ENCODE data around the gene MPC1. TPM values are rescaled to one million over a fixed set of nuclear protein-coding genes. Genes with fewer than 3 reads are reported as not detected.
"Not testable (repeated sequence)": the region's sequence is repeated elsewhere in the genome, so short reads cannot be mapped to it uniquely, and the experiment has no call there.

The MPC1 gene
- total and polyA plus RNA-seq, 2 donors, result 40.9 to 71.4 TPM

DNA sequence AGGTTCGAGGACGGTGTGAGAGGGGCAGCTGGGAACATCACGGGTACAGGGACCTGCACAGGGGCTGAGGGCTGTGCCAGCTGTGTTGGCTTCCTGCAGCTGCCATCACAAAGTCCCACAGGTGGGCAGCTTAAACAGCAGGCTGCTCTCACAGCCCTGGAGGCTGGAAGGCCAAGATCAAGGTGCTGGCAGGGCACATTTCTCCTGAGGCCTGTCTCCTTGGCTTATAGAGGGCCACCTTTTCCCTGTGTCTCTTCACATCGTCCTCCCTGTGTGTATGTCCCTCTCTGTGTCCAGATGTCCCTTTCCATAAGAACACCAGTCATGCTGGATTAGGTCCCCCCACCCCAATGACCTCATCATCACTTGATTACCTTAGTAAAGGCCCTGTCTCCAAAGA is 15.1 kb upstream of the MPC1 start:
- Histone ChIP-seq H3K27ac (ENCODE audit: low read depth) (no peak overlapping the region), H3K4me3 (ENCODE audit: low read depth, low read length) (no peak overlapping the region), H3K4me1 (ENCODE audit: insufficient read depth) (no peaks in the 10 kb centered on the region), H3K36me3 (ENCODE audit: insufficient read depth) (no peaks in the 10 kb centered on the region)
- WGBS, result 90% methylated on average over 4 of the region's 4 CpGs
- no peak for DNase-seq (ENCODE audit: extremely low spot score)

DNA sequence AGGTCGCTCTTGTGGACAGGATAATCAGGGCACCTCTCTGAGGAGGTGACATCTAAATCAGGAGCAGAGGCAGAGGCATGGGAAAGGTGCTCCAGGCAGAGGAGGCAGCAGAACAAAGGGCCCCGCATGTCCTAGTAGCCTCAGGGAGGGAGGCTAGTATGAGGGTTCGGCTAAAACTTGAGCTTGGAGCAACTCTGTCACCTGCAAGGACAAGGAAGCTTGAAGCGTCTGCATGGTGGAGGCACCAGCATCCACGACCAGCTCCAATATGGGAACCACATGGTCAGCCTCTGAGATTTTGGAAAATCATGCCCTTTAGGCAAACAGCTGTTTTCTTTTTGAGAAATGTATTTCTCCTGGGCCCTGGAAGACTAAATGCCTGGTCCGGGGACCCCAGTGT is 13.0 kb upstream of the MPC1 start:
- Histone ChIP-seq H3K4me3 (ENCODE audit: low read depth, low read length) (no peak overlapping the region), H3K4me1 (ENCODE audit: insufficient read depth) (no peaks in the 10 kb centered on the region), H3K36me3 (ENCODE audit: insufficient read depth) (no peaks in the 10 kb centered on the region), H3K27ac (ENCODE audit: low read depth) (no peak overlapping the region)
- no peak for DNase-seq (ENCODE audit: extremely low spot score)
- WGBS, result 83% methylated on average over 6 of the region's 6 CpGs

DNA sequence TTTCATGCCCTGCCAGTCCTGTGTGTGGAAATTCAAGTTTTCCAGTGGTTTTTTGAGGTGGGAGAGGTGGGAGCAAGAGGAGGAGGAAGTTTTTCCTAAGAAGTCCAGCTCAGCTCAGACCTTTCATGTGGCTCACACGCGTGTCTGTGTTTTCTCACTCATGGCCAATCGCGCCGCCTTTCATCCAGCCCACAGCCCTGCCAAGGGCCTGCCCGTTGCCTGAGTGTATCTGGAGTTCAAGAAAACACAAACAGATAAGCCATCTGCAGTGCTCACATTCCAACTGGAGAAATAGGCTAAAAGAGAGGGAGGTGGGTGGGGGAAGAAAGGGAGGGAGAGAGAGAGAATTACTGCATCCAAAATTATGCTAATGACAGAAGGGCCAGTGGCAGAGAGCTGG is 12.6 kb upstream of the MPC1 start:
- no peaks in the 10 kb centered on the region for H3K36me3 ChIP-seq (ENCODE audit: insufficient read depth)
- 36% methylated on average over 6 of the region's 6 CpGs for WGBS

DNA sequence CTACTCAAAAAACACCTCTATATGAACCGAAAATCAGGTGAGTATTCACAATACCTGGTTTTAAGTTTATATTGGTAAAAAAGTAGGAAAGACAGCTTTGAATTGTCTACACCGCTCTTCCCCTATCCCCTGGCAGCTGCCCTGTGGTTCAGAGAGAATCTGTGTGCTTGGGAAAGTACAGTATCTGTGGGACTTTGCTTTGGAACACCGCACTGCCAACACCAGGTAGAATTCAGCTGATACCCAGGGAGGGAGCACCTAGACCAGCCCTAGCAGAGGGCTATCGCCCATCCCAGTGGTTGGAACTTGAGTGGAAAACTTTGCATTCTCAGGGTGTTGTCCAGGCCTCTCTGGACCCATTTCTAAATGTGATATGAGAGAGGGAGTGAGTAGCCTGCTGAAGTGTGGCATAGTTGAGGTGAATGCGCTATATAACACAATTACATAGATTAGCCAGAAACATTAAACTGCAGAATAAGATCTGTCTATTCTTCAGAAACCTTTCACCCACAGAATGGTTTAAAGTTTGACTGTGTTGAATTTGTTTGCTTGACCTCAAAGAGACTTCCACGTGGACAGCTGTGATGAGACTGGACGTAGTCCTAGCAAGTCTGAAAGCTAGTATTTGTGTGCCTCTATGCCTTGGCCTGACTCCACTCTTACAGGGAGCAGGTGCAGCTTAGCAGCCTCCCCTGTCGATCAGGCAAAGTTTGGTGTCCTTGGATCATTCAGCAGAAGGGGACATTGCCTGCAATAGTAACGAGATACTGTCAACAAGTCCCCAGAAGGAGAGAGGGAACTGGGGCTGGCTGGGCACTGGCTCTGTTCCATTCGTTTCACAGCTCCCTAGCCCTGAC is 11.5 kb upstream of the MPC1 start:
- no peak for DNase-seq (ENCODE audit: extremely low spot score)
- Histone ChIP-seq H3K4me1 (ENCODE audit: insufficient read depth) (no peaks in the 10 kb centered on the region), H3K4me3 (ENCODE audit: low read depth, low read length) (no peak overlapping the region), H3K27ac (ENCODE audit: low read depth) (no peak overlapping the region), H3K36me3 (ENCODE audit: insufficient read depth) (no peaks in the 10 kb centered on the region)
- 79% methylated on average over 10 of the region's 10 CpGs for WGBS

More for the DNA sequence above, 12.6 kb upstream of the MPC1 start:
- no peak overlapping the region for H3K27ac ChIP-seq (ENCODE audit: low read depth)
- H3K4me3 ChIP-seq (ENCODE audit: low read depth, low read length), result no peak overlapping the region
- H3K4me1 ChIP-seq (ENCODE audit: insufficient read depth), result no peaks in the 10 kb centered on the region
- no peak for DNase-seq (ENCODE audit: extremely low spot score)

DNA sequence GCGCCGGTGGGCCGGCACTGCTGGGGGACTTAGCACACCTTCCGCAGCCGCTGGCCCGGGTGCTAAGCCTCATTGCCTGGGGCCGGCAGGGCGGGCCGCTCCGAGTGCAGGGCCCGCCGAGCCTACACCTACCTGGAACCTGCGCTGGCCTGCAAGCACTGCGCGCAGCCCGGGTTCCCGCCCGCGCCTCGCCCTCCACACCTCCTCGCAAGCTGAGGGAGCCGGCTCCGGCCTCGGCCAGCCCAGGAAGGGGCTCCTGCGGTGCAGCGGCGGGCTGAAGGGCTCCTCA is 10.7 kb upstream of the MPC1 start:
- WGBS, result 87% methylated on average over 27 of the region's 27 CpGs
- DNase-seq (ENCODE audit: extremely low spot score), result no peak

DNA sequence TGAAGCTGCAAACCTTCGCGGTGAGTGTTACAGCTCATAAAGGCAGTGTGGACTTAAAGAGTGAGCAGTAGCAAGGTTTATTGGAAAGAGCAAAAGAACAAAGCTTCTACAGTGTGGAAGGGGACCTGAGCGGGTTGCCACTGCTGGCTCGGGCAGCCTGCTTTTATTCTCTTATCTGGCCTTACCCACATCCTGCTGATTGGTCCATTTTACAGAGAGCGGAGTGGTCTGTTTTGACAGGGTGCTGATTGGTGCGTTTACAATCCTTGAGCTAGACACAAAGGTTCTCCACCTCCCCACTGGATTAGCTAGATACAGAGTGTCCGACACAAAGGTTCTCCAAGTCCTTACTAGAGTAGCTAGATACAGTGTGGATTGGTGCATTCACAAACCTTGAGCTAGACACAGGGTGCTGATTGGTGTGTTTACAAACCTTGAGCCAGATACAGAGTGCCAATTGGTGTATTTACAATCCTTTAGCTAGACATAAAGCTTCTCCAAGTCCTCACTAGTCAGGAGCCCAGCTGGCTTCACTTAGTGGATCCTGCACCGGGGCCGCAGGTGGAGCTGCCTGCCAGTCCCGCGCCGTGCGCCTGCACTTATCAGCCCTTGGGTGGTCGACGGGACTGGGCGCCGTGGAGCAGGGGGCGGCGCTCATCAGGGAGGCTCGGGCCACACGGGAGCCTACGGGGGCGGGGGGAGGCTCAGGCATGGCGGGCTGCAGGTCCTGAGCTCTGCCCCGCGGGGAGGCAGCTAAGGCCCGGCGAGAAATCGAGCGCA is 10.2 kb upstream of the MPC1 start:
- DNase-seq (ENCODE audit: extremely low spot score); H3K36me3 ChIP-seq (ENCODE audit: insufficient read depth); H3K4me1 ChIP-seq (ENCODE audit: insufficient read depth); H3K4me3 ChIP-seq (ENCODE audit: low read depth, low read length); H3K27ac ChIP-seq (ENCODE audit: low read depth): not testable (repeated sequence)
- WGBS, result 79% methylated on average over 30 of the region's 30 CpGs

More for the DNA sequence above, 10.7 kb upstream of the MPC1 start:
- Histone ChIP-seq H3K36me3 (ENCODE audit: insufficient read depth) (no peaks in the 10 kb centered on the region), H3K27ac (ENCODE audit: low read depth) (no peak overlapping the region), H3K4me3 (ENCODE audit: low read depth, low read length) (no peak overlapping the region), H3K4me1 (ENCODE audit: insufficient read depth) (no peaks in the 10 kb centered on the region)

DNA sequence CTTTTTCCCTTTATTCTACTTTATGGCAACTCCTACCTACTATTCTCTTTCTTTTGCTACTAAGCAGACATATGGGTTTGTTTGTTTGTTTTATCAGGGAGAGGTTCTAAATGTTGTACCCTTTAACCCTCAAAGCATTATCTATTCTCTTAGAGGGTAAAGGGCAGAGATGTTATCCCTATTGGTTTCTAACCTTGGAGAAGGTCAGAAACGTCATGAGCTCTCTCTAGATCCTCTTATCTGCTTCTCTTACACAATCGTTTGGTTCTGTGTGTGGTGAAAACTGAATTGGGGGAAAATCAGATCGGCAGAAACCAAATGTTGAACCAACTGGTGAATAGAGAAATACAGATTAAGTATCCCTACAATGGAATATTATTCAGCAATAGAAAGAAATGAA is 6.4 kb upstream of the MPC1 start:
- no peak for DNase-seq (ENCODE audit: extremely low spot score)
- H3K4me3 ChIP-seq (ENCODE audit: low read depth, low read length), result no peak overlapping the region
- H3K36me3 ChIP-seq (ENCODE audit: insufficient read depth), result no peaks in the 10 kb centered on the region
- WGBS, result 47% methylated on average over 3 of the region's 3 CpGs
- H3K27ac ChIP-seq (ENCODE audit: low read depth), result no peak overlapping the region
- H3K4me1 ChIP-seq (ENCODE audit: insufficient read depth), result no peaks in the 10 kb centered on the region

DNA sequence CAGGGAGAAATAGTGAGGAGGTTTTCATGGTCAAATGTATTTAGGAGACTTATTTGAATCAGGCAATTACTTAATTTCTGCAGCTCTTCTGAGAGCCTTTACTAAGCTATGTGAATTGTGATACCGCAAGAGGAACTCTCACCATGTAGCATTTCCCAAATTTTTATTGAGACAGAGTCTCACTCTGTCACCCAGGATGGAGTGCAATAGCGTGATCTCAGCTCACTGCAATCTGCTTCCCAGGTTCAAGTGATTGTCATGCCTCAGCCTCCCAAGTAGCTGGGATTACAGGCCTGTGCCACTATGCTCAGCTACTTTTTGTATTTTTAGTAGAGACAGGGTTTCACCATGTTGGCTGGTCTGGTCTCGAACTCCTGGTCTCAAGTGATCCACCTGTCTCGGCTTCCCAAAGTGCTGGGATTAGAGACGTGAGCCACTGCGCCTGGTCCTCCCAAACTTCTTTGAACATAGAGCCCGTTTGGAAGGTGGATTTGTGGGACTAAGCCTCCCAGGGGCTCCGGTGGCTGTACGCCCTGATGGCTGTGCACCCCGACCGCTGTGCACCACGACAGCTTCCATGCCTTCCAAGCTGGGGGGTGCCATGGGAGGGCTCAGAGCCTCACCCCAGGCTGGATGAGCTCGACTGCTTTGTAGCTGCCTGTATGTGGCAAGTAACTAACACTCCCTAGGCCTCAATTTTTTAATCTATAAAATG is 5.7 kb upstream of the MPC1 start:
- Histone ChIP-seq H3K36me3 (ENCODE audit: insufficient read depth) (no peaks in the 10 kb centered on the region), H3K4me1 (ENCODE audit: insufficient read depth) (no peaks in the 10 kb centered on the region), H3K27ac (ENCODE audit: low read depth) (no peak overlapping the region), H3K4me3 (ENCODE audit: low read depth, low read length) (no peak overlapping the region)
- WGBS, result 86% methylated on average over 13 of the region's 13 CpGs
- no peak for DNase-seq (ENCODE audit: extremely low spot score)

DNA sequence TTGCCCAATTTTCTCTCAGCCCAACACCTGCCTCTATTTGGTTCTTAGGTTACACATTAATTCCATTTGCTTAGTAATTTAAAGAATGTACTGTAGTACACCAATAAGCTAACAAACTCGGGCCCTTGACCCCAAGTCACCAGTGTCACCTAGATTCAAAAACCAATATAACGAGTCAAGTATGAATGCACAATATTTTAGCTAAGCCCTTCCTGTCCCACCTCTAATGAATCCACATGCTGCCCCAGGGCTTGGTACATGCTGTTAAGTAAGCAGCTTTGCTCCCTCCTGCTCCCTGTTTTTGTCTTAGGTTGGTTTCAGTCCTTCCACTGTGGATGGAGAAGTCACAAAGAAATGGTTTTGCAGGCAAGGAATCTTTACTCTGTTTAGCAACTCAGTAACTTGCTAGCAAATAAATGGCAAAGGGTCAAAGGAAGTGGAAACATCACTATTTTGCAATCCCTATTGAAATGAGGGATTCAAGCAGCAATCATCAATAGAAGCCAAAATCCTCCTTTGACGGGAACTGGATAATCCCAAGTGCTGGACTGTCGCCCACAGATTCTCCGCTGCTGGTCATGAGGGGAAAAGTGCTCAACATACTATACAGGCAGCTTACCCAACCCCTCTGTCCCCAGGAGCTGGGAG is 5.0 kb upstream of the MPC1 start:
- WGBS, result 71% methylated on average over 5 of the region's 5 CpGs
- Histone ChIP-seq H3K36me3 (ENCODE audit: insufficient read depth) (no peaks in the 10 kb centered on the region), H3K27ac (ENCODE audit: low read depth) (no peak overlapping the region), H3K4me3 (ENCODE audit: low read depth, low read length) (no peak overlapping the region), H3K4me1 (ENCODE audit: insufficient read depth) (no peaks in the 10 kb centered on the region)
- no peak for DNase-seq (ENCODE audit: extremely low spot score)

DNA sequence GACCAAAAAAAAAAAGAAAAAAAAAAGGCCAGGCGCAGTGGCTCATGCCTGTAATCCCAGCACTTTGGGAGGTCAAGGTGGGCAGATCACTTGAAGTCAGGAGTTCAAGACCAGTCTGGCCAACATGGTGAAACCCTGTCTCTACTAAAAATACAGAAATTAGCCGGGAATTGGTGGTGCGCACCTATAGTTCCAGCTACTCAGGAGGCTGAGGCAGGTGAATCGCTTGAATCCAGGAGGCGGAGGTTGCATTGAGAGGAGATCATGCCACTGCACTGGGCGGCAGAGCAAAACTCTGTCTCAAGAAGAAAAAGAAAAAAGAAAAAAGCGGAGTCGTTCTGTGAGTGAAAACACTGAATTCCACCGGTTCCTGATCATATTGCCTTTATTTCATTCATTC is 4.4 kb upstream of the MPC1 start:
- H3K36me3 ChIP-seq (ENCODE audit: insufficient read depth); DNase-seq (ENCODE audit: extremely low spot score); H3K4me1 ChIP-seq (ENCODE audit: insufficient read depth); H3K27ac ChIP-seq (ENCODE audit: low read depth); H3K4me3 ChIP-seq (ENCODE audit: low read depth, low read length): not testable (repeated sequence)
- WGBS, result 96% methylated on average over 9 of the region's 9 CpGs

DNA sequence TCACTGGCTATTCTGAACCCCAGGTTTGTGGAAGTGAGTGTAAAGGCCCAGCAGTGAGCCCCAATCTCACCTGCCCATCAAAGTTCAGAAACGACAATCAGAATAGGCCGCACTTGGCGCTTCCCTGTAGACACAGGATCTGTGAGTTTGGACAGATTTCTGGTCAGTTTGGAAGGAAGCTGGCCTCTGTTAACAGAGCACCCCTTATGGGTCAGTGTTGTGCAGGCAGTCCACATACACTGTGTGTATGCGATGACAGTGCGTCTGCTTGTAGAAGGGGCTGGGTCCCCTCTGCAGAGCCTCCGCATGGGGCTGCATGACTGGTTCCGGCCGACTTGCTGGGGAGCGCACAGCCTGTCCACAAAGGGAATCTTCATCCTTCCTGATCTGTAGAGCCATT is 3.4 kb upstream of the MPC1 start:
- H3K4me3 ChIP-seq (ENCODE audit: low read depth, low read length), result no peak overlapping the region
- H3K36me3 ChIP-seq (ENCODE audit: insufficient read depth), result no peaks in the 10 kb centered on the region
- H3K4me1 ChIP-seq (ENCODE audit: insufficient read depth), result no peaks in the 10 kb centered on the region
- H3K27ac ChIP-seq (ENCODE audit: low read depth), result no peak overlapping the region
- DNase-seq (ENCODE audit: extremely low spot score), result no peak
- 94% methylated on average over 9 of the region's 9 CpGs for WGBS

DNA sequence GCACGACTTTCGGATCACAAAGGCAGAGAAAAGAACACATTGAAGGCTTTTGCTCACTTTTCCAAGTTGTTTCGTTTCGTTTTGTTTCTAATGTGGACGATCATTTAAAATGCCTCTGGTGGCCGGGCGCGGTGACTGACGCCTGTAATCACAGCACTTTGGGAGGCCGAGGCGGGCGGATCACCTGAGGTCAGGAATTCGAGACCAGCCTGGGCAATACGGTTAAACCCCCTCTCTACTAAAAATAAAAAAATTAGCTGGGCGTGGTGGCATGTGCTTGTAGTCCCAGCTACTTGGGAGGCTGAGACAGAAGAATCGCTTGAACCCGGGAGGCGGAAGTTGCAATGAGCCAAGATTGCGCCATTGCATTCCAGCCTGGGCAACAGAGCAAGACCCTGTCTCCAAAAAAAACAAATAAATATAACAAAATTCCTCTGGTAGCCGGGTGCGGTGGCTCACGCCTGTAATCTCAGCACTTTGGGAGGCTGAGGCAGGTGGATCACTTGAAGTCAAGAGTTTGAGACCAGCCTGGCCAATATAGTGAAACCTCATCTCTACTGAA is 1.1 kb upstream of the MPC1 start:
- not testable (repeated sequence) for H3K4me1 ChIP-seq (ENCODE audit: insufficient read depth); DNase-seq (ENCODE audit: extremely low spot score); H3K36me3 ChIP-seq (ENCODE audit: insufficient read depth)
- WGBS, result 20% methylated on average over 22 of the region's 22 CpGs
- Histone ChIP-seq H3K4me3 (ENCODE audit: low read depth, low read length) (peak overlapping the region; percentile 95), H3K27ac (ENCODE audit: low read depth) (peak overlapping the region; percentile 92)

DNA sequence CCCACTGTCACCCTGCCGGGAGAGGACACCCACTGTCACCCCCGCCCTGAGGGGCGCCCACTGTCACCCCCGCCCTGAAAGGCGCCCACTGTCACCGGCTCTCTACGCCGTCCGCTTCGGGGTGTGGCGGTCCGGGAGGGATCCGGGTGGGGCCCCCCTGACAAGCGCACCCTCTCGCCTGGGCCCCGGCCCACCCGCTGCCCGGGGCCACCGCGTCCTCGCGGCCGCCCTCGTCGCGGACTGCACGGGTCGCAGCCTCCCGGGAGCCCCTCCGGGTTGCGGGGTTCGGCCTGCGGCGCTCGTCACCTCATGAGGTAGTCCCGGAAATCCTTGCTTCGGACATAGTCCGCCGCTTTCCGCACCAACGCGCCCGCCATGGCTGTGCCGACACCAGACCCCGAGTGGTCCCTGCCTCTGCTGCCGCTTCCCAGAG is 224 bp downstream of the MPC1 start:
- no peak for DNase-seq (ENCODE audit: extremely low spot score)
- Histone ChIP-seq H3K4me3 (ENCODE audit: low read depth, low read length) (peak overlapping the region; percentile 95), H3K36me3 (ENCODE audit: insufficient read depth) (no peaks in the 10 kb centered on the region), H3K4me1 (ENCODE audit: insufficient read depth) (no peaks in the 10 kb centered on the region), H3K27ac (ENCODE audit: low read depth) (peak overlapping the region; percentile 80)
- WGBS, result under 1% methylated on average over 46 of the region's 46 CpGs
